HEK293T (cell line): Measurements from ENCODE around the gene OST4.

Experiments used
- BHLHE40 ChIP-seq: fragments of 450-650 bp; IDR thresholded peaks from 2 replicates; pipeline ENCODE4 v1.6.1; 2016; ENCODE audit warnings: mild to moderate bottlenecking, moderate library complexity, borderline replicate concordance
- CTBP1 ChIP-seq: fragments of 450-650 bp; IDR thresholded peaks from 2 replicates; pipeline ENCODE4 v1.6.1; 2016; ENCODE audit warnings: borderline replicate concordance
- FOXA1 ChIP-seq: fragments of 450-650 bp; IDR thresholded peaks from 2 replicates; pipeline ENCODE4 v1.6.1; 2016; ENCODE audit warnings: mild to moderate bottlenecking
- FOXK2 ChIP-seq: fragments of 450-650 bp; IDR thresholded peaks from 2 replicates; pipeline ENCODE4 v1.6.1; 2016; ENCODE audit warnings: mild to moderate bottlenecking
- FOXM1 ChIP-seq: fragments of 450-650 bp; IDR thresholded peaks from 2 replicates; pipeline ENCODE4 v1.6.1; 2017; ENCODE audit warnings: mild to moderate bottlenecking, borderline replicate concordance
- L3MBTL2 ChIP-seq: fragments of 450-650 bp; conservative IDR thresholded peaks from 2 replicates; pipeline ENCODE4 v1.6.1; 2016; ENCODE audit warnings: mild to moderate bottlenecking
- LEF1 ChIP-seq: fragments of 450-650 bp; IDR thresholded peaks from 2 replicates; pipeline ENCODE4 v1.6.1; 2017; ENCODE audit warnings: mild to moderate bottlenecking, borderline replicate concordance
- NFRKB ChIP-seq: fragments of 450-650 bp; IDR thresholded peaks from 2 replicates; pipeline ENCODE4 v1.6.1; 2016; ENCODE audit warnings: mild to moderate bottlenecking, moderate library complexity
- SP1 ChIP-seq: fragments of 450-650 bp; IDR thresholded peaks from 2 replicates; pipeline ENCODE4 v1.6.1; 2017
- TARDBP ChIP-seq: fragments of 450-650 bp; IDR thresholded peaks from 2 replicates; pipeline ENCODE4 v1.6.1; 2016
- ZNF384 ChIP-seq: fragments of 450-650 bp; IDR thresholded peaks from 2 replicates; pipeline ENCODE4 v1.6.1; 2016
- TF ChIP-seq, protein P1 (sequence below): fragments of 450-650 bp; IDR thresholded peaks from 2 replicates; pipeline ENCODE4 v1.6.1; 2016

GRCh38 chr2:27027211-27027651 lies 44.2 kb downstream of the OST4 start:
- TF ChIP-seq NFRKB (no peak), BHLHE40 (no peak), TARDBP (no peak), L3MBTL2 (no peak), FOXK2 (no peak), SP1 (no peak), LEF1 (no peak), ZNF384 (no peak), FOXM1 (no peak), FOXA1 (no peak), CTBP1 (no peak)
- TF ChIP-seq, protein P1, sequence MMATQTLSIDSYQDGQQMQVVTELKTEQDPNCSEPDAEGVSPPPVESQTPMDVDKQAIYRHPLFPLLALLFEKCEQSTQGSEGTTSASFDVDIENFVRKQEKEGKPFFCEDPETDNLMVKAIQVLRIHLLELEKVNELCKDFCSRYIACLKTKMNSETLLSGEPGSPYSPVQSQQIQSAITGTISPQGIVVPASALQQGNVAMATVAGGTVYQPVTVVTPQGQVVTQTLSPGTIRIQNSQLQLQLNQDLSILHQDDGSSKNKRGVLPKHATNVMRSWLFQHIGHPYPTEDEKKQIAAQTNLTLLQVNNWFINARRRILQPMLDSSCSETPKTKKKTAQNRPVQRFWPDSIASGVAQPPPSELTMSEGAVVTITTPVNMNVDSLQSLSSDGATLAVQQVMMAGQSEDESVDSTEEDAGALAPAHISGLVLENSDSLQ, result no peak
